LNCAP (cell line): Measurements from ENCODE around the gene MORC2.

ENCODE experiments used
- CTCF ChIP-seq: fragments of 450-650 bp; IDR thresholded peaks from 2 replicates; pipeline ENCODE4 v1.5.1; 2017; ENCODE audit warnings: mild to moderate bottlenecking

Gene MORC2

GRCh38 chr22:30927806-30928205, 40.8 kb downstream of the MORC2 start:
- no peak for TF ChIP-seq CTCF

- TF ChIP-seq CTCF: no peak
Measured at GRCh38 chr22:30926706-30927105, 41.9 kb downstream of the MORC2 start.

GRCh38 chr22:30925667-30926066, 42.9 kb downstream of the MORC2 start:
- no peak for TF ChIP-seq CTCF

- TF ChIP-seq CTCF: no peak
Measured at GRCh38 chr22:30923168-30923900, 45.2 kb downstream of the MORC2 start.

DNA sequence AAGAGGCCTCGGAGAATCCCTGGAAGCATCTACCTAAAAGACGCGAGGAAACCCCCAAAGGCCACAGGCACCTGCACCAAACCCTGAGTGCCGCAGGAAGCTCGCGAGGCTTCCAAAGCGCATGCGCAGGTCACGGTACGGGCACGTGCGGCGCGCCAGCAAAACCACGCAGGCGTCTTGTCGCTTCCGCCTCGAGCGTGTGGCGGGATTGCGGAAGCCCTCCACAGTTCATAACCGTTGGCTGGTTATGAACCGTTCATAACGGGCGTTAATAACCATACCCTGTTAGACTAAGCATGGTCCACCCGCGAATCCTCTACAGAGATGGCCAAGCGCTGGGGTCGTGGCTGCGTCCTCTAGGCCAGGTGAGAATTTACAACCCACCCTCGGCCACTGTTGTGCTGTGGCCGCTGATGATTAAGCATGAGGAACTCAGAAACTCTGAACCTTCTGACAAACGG, 46.4 kb downstream of the MORC2 start:
- no peak for TF ChIP-seq CTCF

DNA sequence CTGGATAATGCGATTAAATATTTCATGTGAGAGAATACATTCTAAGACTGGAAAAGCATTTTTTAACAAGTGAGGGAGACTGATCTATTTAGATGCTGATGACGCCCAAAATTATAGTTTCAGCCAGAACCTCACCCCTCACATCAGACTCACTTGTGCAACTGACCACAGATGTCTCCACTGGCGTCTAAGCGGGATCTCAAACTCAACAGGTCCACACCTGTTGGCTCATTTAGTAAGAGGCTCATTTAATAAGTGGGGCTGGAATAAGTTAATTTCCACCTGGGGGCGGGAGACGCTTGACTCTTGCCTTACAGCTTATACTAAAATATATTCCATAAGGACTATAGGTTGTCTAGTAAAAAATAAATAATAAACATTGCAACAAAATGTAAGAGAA, 47.5 kb downstream of the MORC2 start:
- TF ChIP-seq CTCF: no peak

DNA sequence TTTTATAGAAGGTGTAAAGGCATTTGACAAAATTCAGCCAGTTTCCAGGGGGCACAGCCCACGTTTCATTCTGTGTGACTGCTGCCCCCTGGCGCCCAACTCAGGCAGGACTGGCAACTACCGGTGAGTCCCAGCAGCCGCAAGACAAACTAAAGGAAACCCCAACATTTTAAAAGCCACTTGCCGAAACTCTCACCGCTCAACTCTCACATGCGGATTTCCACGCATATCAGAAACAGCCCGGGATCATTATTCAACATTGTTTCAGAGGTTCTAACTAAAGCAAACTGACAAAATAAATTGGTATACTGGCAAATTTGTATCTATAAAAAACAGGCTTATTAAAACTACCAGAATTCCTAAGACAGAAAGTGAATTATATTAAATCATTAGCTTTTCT, 48.2 kb downstream of the MORC2 start:
- TF ChIP-seq CTCF: peak; percentile 95

GRCh38 chr22:30919973-30920372, 48.6 kb downstream of the MORC2 start:
- TF ChIP-seq CTCF: no peak
